GM19452 (cell line): ENCODE measurements around the gene PTPRE.
A peak's percentile ranks its signal among the peaks of the same experiment; 100 is the strongest.

ENCODE experiments used
- ATAC-seq: cut with Tn5 transposase; IDR thresholded peaks from one replicate; pipeline ENCODE4 v1.9.1; 2021; ENCODE audit not compliant: unreplicated experiment

Gene PTPRE

GRCh38 chr10:128116187-128116586 lies 209.3 kb downstream of the PTPRE start:
- no peak for ATAC-seq

GRCh38 chr10:128116851-128117615 lies 210.1 kb downstream of the PTPRE start:
- ATAC-seq: no peak

GRCh38 chr10:128121750-128122412 lies 215.0 kb downstream of the PTPRE start:
- no peak for ATAC-seq

DNA sequence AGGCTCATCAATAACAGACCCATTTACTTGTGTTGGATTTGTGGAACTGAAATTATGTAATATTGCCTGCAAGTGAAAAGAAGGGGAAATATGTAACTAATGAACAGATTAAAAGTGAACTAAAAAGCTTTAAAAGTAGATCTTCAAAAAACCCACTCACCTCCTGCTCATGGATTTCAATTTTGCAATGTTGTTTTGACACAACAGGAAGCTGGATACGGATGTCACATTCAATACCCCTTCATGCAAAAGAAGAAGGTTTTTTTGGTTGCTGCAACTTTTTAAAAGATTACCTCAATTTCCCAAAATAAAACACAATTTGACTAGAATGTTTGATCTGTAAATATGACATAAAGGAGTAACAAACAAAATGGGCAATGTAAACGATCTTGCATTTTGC lies 216.0 kb downstream of the PTPRE start:
- ATAC-seq: no peak

DNA sequence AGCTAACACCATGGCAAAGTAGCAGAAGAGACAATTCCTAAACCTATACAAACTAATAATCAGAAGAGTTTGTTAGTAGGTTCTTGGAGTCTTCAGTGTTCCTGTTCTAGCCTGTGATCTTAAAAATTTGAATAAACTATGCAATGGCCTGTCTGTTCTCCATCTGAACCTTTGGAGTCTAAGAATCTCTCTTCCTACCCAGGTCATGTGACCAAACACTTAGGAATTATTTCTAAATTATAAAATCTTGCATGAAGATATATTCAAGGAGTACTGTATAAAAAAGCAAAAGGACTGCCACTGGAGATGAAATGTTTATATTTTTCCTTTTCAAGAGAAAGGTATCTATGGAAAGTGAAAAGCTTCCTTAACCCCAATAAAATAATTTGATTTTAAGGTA lies 216.9 kb downstream of the PTPRE start:
- ATAC-seq: no peak

GRCh38 chr10:128124813-128125403 lies 218.0 kb downstream of the PTPRE start:
- no peak for ATAC-seq

GRCh38 chr10:128125416-128125943 lies 218.6 kb downstream of the PTPRE start:
- ATAC-seq: no peak

GRCh38 chr10:128125944-128126764 lies 219.3 kb downstream of the PTPRE start, which contains the start of gene MKI67:
Gene MKI67, minus strand, starts transcription at chr10:128126423. Its CDS starts 756 bp downstream, at chr10:128125667.
- ATAC-seq: peak; percentile 83

- ATAC-seq: no peak
These were observed 221.7 kb downstream of the PTPRE start for GRCh38 chr10:128128582-128128981.

- ATAC-seq: no peak
These were observed 223.1 kb downstream of the PTPRE start for GRCh38 chr10:128130051-128130450.
